Stimulated activated CD4-positive, alpha-beta T cell treated with anti-CD3 and anti-CD28 coated beads, Interleukin-15, amount 100 ng/mL, for 24 hours (primary cell): Measurements from ENCODE around the gene ID1.

Experiments
- DNase-seq: peaks from one replicate; pipeline ENCODE4 v3.0.0-alpha.2; 2020

The ID1 gene, protein sequence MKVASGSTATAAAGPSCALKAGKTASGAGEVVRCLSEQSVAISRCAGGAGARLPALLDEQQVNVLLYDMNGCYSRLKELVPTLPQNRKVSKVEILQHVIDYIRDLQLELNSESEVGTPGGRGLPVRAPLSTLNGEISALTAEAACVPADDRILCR

DNA sequence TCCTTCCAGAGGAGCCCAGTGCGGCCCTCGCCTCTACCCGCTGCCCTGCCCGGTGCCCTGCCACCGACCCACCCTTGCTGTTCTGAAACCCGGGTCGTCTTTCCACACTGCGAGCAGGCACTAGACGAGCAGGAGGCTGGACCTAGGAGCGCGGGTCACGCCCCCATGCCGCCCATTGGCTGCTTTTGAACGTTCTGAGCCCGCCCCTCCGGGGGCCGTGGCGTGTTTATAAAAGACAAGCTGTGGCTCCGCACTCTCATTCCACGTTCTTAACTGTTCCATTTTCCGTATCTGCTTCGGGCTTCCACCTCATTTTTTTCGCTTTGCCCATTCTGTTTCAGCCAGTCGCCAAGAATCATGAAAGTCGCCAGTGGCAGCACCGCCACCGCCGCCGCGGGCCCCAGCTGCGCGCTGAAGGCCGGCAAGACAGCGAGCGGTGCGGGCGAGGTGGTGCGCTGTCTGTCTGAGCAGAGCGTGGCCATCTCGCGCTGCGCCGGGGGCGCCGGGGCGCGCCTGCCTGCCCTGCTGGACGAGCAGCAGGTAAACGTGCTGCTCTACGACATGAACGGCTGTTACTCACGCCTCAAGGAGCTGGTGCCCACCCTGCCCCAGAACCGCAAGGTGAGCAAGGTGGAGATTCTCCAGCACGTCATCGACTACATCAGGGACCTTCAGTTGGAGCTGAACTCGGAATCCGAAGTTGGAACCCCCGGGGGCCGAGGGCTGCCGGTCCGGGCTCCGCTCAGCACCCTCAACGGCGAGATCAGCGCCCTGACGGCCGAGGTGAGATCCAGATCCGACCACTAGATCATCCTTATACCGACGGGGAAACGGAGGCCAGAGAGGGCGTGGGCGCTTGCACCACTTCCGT is at the start of gene ID1:
Gene ID1, plus strand, starts transcription at position 259 of the 871 bp plus-strand sequence. Its CDS starts 99 bp downstream, at position 358.
- DNase-seq: peak; percentile 95

DNA sequence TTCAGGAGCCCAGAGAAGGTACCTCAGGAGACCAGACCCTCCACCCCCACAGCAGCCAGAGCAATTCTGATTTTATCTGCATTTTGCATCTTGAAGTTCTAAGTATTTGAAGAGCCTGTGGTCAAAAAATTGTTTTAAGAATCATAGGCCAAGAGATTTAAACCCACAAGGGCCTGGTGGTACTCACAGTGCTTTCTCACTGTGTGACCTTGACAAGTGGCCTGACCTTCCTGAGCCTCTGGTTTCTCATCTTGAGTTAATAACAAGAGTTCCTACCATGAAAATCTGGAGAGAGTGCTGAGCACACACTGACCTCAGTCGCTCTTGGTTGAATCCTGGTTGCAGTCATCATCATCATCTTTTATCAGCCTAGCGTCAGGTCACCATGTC is 45.4 kb upstream of the ID1 start:
- DNase-seq: no peak

DNA sequence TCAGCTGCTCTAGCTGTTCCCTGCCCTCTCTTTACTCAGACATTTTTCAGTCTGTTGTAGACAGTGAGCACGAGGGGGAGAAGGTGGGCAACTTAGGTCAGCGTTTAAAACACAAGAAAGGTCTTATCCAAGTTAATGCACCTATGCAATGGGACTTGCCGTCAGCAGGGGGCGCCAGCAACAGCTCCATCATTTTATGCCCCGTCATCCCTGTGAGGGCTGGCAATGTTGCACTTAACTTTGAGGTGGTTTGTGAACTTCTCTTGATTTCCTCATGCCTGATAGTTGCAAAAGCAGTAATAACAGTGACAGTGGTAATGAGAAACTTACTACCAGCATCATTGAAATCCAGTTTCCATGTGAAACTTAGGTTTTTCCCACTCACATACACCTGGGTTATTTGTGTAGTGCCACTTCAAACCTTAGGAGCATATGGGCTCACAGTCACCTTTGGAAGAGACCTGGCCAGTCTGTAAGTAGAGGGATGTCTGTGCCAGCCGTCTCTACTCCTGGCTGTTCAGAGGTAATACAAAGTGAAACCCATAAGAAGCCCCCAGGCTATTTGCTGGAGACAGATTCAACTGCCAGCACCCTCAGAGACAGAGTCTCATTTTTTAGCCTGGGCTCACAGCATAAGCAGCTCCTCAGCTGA is 44.9 kb upstream of the ID1 start:
- DNase-seq: peak; percentile 83

DNA sequence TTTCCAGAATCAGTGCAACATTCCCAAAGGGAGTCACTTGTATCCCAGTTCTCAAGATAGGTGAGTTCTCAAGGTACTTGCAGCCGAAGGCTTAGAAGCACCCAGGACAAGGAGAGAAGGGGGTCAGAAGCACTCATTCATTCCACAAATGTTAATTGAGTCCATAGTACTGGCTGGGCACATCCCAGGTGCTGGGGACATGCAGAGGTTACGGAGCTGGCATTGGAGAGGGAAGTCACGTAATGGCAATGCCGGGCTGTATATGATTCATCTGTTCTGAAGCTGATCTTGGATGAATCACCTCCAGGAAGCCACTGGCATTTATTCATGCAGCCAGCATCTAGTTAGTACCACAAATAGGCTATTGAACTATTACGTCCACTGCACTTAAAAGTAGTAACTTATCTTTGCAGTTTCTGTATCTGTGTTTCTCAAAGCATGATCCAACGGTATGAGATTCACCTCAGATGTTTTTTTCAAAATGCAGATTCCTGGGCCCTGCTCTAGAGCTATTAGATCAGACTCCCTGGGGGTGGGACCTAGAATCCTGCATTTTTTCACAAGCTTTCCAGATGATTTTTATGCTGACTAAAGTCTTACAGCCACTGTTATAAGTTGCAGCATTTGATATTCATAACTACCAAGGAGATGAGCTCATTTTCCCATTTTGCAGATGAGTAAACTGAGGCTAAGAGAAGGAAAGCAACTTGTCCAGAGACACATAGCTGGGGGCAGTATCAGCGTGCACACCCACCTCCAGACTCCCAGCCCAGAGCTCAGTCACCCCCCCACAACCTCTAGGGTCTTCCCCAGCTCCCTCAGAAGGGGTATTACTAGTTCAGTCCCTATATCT is 44.1 kb upstream of the ID1 start:
- DNase-seq: no peak

DNA sequence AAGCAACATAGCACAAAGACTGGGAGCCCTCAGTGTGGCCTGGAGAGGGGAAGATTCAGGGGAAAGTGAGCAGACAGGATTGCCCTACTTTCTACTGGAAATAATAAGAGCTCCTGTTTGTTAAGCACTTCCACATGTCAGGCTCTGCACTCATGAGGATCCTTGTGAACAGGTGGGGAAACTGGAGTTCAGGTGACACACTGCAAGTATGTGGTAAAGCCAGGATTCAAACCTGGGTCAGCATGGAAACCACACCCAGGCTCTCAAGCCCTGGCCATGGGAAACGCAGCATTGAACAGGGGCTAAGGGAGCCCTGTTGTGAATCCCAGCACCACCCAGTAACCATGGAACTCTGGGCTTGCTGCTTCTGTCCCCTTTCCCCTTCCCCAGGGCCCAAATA is 42.8 kb upstream of the ID1 start:
- DNase-seq: no peak

DNA sequence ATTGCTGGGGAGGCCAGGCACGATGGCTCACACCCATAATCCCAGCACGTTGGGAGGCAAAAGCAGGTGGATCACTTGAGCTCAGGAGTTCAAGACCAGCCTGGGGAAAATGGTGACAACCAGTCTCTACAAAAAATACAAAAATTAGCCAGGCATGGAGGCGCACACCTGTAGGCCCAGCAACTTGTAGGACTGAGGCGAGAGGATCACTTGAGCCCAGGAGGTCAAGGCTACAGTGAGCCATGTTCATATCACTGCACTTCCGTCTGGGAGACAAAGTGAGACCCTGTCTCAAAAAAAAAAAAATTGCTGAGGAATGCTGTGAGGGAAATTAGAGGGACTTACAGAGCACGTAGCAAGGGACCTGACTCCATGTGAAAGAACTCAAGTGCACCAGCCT is 40.8 kb upstream of the ID1 start:
- DNase-seq: no peak

DNA sequence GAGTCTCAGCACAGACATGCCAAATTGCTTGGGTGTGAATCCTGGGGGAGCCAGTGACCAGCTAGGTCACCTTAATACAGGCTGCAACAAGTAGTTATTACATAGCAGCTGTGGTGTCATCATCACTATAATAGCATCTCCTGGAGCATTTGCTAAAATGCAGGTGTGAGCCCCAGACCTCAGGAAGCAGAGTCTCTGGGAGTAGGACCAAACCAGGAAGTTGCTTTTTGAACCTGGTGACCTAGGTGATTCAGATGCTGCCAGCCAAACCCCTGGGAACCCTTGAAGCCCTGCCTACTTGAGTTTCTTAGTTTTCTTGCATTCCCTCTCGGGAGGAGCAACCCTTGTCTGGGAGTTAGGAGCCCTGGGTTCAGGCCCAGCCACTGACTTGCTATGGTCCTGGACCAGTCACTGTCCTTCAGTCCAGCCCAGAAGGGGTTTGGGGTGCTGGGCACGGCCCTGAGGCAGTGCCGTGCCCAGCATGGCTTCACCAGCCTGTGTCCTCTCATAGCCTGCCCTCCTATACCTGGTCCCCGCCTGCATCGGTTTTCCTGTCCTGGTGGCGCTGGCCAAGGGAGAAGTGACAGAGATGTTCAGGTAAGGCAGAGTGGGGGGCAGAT is 39.3 kb upstream of the ID1 start:
- no peak for DNase-seq

DNA sequence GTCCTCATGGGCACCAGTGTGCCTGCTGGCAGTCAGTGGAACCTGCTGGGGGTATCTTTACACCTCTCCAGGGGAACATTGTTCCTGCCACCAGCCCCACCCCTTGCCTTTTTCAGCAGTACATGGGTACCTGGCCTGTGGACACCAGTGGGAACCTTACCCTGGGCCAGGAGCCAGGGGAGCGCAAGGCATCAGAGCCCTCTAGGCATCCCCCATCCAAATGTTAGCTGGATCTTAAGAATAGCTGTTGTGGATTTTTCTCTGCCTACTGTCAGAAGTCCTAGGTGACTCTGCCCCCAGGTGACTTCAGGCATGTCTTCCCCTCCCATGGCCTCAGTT is 38.8 kb upstream of the ID1 start:
- no peak for DNase-seq

DNA sequence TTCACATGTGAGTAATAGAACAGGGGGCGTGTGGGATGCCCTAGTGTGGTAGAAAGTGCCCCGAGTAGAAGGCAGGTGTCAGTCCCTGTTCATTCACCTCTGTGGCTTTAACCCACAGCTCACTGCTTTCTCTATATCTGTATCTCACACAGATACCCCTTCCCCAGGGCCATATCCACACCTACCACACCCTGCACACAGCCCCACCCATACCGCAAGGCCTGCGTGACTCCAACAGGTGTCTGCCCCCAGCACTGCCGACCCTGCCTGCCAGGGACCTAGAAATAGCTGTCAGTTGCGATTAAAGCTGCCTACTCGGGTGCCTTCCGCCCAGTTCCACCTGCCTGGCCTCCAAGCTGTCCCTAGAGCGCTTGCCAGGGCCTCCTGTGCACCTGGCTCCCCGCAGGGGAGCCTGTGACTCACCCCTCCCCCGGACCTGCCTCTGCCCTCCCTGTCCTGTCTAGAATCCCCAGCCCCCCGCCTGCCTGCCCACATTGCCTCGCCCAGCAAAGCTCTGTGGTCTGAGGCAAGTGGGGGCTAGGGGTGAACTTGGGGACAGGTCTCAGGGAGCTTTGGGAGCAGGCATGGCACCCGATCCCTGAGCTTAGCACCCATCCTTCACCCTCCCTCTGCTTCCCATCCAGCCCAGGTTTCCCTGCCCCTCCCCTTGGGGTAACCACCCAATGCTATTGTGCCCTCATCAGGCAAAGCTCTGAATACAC is 38.3 kb upstream of the ID1 start:
- no peak for DNase-seq

DNA sequence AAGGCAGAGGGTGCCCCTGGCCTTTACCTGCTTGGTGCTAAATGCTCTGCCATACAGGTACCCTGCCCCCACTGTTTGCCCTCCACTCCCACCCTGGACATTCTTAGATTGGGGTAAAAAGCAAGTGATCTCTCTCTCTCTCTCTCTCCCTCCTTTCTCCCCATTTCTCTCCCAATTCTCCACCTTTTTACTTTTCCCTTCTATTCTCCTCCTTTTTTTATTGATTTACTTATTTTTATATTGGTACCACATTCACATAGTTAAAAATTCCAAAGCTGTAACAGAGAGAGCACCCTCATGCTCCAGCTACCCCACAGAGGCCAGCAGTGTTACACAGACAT is 37.7 kb upstream of the ID1 start:
- DNase-seq: no peak

DNA sequence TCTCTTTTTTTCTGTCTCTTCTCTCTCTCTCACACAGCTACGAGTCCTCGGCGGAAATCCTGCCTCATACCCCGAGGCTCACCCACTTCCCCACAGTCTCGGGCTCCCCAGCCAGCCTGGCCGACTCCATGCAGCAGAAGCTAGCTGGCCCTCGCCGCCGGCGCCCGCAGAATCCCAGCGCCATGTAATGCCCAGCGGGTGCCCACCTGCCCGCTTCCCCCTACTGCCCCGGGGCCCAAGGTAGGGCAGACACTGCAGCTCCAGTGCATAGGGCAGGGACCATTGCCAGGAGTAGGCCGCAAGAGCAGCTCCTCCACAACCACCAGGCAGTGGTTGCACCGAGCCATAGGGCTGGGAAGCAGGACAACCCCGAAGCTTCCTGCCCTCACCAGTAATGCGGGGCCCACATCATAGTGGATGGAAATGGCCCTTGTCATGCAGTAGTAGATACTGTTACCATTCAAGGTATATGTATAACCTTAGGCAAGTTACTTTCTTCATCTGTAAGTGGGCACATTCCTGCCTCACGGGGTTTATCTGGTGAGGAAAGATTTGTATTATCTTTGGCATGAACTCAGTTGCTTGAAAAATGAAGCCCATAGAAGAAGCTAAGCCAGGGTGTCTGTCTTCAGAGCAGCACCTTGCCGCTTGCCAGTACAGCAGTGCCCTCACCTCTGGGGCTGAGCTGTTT is 36.9 kb upstream of the ID1 start:
- DNase-seq: no peak

DNA sequence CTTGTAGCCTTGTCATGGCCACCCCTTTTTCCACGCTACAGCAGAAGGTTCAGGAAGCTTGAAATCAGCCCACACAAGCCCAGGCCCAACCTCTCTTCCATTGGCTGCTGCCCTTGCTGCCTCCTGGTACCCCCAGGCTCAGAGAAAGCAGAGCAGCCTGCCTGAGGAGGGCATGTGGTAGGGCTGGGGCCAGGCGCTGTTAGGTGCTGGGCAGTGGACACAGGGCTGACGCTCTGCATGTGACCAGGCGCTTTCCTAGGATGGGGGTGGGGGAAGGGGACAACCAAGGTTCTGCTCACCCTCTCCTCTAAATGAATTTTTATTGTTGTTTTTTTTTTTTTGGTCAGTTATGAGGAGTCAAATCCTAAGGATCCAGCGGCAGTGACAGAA is 36.3 kb upstream of the ID1 start:
- no peak for DNase-seq

DNA sequence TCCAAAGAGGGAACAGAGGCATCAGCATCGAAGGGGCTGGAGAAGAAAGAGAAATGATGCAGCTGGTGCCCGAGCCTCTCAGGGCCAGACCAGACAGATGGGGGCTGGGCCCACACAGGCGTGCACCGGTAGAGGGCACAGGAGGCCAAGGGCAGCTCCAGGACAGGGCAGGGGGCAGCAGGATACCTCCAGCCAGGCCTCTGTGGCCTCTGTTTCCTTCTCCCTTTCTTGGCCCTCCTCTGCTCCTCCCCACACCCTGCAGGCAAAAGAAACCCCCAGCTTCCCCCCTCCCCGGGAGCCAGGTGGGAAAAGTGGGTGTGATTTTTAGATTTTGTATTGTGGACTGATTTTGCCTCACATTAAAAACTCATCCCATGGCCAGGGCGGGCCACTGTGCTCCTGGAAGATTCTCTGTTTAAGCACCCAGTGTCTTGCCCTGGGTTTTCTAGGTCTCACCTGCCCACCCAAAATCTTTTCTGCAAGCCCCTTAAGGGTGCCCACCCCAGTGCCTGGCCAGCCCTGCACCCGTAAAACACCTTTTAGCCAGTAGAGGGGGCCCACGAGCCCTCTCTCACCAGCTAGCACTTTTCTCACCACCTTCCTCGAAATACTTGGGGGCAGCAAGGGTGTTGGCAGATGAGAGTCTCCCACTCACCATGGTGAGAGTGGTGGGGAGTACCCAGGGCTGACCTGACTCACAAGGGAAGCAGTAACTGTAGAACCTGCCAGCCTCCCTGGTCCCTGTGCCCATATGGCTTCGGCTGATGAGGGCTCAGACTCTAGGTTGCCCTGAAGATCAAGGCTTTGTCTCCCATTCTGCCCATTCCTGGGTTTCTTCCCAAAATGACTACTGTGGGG is 35.7 kb upstream of the ID1 start:
- DNase-seq: peak; percentile 68

DNA sequence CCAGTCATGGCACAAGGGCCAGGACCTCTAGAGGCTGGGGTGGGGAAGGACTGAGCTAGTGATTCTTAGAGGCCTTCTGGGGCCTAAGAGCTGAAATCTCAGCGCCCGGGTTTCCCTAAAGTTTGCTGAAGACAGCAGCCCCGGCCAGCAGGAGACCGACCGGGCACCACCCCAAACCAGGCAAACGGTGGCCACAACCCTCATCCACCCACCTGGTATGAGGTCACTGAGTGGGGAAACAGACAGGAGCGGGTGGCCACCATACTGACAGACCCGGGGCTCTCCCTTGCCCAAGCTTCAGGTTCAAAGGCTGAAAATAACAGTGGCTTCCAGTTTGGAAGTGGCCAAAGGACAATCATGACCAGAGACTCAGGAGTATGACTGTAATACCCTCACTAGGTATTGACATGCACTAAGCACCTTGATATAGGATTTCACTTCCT is 35.0 kb upstream of the ID1 start:
- DNase-seq: no peak

DNA sequence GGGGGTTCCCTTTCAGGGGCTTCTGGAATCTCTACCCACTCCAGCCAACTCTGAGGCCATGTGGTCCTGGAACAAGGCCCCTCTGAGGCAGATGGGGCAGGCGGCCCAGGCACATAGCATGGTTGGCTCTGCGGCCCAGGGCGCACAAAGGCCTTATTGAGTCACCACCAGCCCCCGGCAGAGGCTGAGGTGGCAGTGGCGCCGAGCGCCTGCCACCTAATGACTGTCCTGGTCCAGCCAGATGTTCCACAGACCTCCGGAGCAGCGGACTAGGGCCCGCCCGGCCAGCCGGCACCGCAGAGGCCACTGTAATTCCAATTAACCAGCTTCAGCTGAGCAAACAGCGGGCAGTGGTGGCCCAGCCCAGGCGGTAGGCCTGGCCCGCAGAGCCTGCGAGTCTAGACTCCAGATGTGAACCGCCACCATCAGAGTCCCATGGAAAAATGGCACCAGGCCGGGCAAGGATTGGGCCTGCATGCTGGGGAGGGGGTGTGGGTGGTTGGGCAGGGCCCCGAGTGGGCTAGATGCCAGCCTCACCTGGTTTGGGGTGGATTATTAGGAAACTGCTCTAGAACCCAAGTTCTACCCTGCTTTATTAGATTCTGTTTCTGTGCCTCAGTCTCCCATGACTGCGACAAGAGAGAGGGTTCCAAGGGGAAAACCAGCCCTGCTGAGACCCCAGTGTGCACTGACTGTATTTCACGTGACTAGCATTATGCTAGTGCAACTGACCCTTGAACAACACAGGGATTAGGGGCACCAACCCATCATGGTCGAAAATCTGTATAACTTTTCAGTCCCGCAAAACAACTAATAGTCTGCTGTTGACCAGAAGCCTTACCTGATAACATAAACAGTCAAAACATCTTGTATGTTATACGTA is 34.1 kb upstream of the ID1 start:
- DNase-seq: no peak

DNA sequence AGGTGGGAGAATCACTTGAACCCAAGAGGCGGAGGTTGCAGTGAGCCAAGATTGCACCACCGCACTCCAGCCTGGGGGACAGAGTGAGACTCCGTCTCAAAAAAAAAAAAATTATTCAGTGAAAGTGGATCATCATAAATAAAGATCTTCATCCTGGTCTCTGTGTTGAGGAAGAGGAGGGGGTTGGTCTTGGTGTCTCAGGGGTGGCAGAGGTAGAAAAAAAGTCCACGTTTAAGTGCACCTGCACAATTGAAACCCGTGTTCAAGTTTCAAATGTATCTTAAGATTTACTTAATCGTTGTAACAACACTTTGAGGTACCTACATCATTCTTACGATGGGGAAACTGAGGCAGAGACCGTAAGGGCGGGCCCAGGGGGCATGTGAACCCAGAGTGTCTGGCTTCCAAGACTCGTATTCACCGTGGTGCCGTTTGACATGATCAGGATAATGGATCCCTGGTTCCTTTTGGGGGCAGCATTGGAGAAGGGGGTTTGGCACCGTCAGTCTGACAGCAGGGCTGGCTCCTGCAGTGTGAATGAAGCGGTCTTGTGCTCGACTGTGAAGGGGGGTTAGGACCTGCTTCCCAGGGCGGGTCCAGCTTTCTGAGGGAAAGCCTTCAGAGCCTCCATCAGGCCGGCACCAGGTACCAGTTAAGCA is 32.9 kb upstream of the ID1 start:
- no peak for DNase-seq

DNA sequence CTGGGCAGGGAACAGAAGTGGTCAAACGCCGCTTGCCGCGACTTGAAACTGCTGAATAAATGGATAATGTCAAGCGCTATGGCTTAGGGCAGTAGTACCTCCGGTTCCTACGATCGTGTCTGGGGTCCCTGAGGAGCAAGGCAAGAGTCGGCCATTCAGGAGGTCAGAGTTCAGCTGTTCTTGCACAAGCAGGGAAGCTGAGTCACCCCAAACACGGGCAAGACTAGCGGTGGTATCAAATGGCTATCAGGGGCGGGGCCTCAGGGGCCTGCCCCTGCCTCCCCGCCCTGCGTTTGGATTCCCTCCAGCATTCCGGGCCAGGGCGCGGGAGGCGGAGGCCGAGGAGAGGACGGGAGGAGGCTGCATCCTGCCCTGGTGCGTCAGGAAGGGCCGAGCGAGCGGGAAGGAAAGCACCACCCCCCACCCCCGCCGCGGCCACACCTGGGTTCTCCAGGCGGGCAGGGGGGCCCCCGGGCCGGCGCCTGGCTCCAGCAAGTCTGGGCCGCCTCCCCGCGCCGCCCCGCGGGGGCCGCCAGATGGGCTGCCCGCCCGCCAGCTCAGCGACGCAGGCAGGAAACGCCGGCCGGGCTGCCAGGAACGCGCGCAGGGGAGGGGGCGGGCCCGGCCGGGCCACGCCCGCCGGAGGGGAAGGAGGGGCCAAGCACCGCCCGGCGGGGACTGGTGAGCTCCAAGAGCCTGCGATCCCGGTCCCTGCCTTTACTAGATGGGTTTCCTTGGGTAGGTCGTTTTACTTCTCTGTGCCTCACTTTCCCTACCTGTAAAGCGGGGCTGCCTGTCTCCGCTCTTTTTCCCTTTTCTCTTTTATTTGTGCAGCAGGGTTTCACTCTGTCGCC is 32.2 kb upstream of the ID1 start:
- DNase-seq: peak; percentile 90
